NCI-H446 treated with DMSO at 0.1 percent for 48 hours (cell line): ENCODE results near the gene CCNL1.
A peak's percentile ranks its signal among the peaks of the same experiment; 100 is the strongest.
"Not testable (repeated sequence)": the region's sequence is repeated elsewhere in the genome, so short reads cannot be mapped to it uniquely, and the experiment has no call there.

Source experiments
- DNase-seq: peaks from one replicate; lab custom pipeline; 2025; lab: John Stamatoyannopoulos, UW

Gene CCNL1

GRCh38 chr3:157159762-157160657, at the start of gene CCNL1:
Gene CCNL1 (minus strand): TSS chr3:157160147. CDS start chr3:157160094, 53 bp downstream.
- peak; percentile 96 for DNase-seq

GRCh38 chr3:157204880-157205279, 44.9 kb upstream of the CCNL1 start:
- no peak for DNase-seq

GRCh38 chr3:157204431-157204830, 44.5 kb upstream of the CCNL1 start:
- DNase-seq, result peak; percentile 39

- peak; percentile 59 for DNase-seq
Measured at GRCh38 chr3:157201648-157202278, 41.8 kb upstream of the CCNL1 start.

- no peak for DNase-seq
Measured at GRCh38 chr3:157199841-157200240, 39.9 kb upstream of the CCNL1 start.

- no peak for DNase-seq
Measured at GRCh38 chr3:157195965-157196364, 36.0 kb upstream of the CCNL1 start.

- not testable (repeated sequence) for DNase-seq
Measured at GRCh38 chr3:157191149-157191548, 31.2 kb upstream of the CCNL1 start.

- no peak for DNase-seq
Measured at GRCh38 chr3:157190380-157190872, 30.5 kb upstream of the CCNL1 start.

GRCh38 chr3:157188391-157188790, 28.4 kb upstream of the CCNL1 start:
- no peak for DNase-seq

GRCh38 chr3:157182879-157183278, 22.9 kb upstream of the CCNL1 start:
- DNase-seq, result no peak

- no peak for DNase-seq
Measured at GRCh38 chr3:157180262-157180661, 20.3 kb upstream of the CCNL1 start.

GRCh38 chr3:157179365-157179803, 19.4 kb upstream of the CCNL1 start:
- no peak for DNase-seq

- DNase-seq, result not testable (repeated sequence)
Measured at GRCh38 chr3:157178503-157179364, 18.8 kb upstream of the CCNL1 start.

- not testable (repeated sequence) for DNase-seq
Measured at GRCh38 chr3:157177801-157178453, 18.0 kb upstream of the CCNL1 start.

- no peak for DNase-seq
Measured at GRCh38 chr3:157176934-157177333, 17.0 kb upstream of the CCNL1 start.

- DNase-seq, result no peak
Measured at GRCh38 chr3:157175691-157176507, 16.0 kb upstream of the CCNL1 start.

GRCh38 chr3:157174649-157175498, 14.9 kb upstream of the CCNL1 start:
- peak; percentile 100 for DNase-seq

- no peak for DNase-seq
Measured at GRCh38 chr3:157174290-157174648, 14.3 kb upstream of the CCNL1 start.

GRCh38 chr3:157173343-157173742, 13.4 kb upstream of the CCNL1 start:
- DNase-seq, result not testable (repeated sequence)

GRCh38 chr3:157172746-157173145, 12.8 kb upstream of the CCNL1 start:
- DNase-seq, result no peak
